H1 (cell line): Measurements from ENCODE around the gene CLCN5. TPM values are rescaled to one million over a fixed set of nuclear protein-coding genes. Genes with fewer than 3 reads are reported as not detected.

Experiments used
- CTCF ChIA-PET: fragments of 300-600 bp; sonication (Branson Sonifier 250); formaldehyde crosslinking; loops from one replicate; lab custom pipeline; 2021; ENCODE audit not compliant: partially characterized antibody; lab: Charles Lee
- POLR2A ChIA-PET: fragments of 300-600 bp; sonication (Branson Sonifier 250); formaldehyde crosslinking; loops from one replicate; lab custom pipeline; 2021; ENCODE audit warnings: inconsistent platforms; ENCODE audit not compliant: partially characterized antibody; lab: Charles Lee
- DNase-seq, 2 experiments: peaks; one replicate each; pipeline versions ENCODE4 v3.0.0 to v3.0.0-alpha.2; 2010 to 2022; ENCODE audit warnings: low spot score in 2 of 2, low read depth in 1 of 2, mixed read lengths in 1 of 2
- FAIRE-seq: peaks from 2 replicates; lab custom pipeline; 2011; peaks lifted over from hg19 to GRCh38; lab: Jason Lieb, UNC
- H2AFZ ChIP-seq: 2 replicates; pipeline ENCODE4 v1.8.1; 2012; ENCODE audit warnings: low read length, inconsistent platforms
- H2AK5ac ChIP-seq: 2 replicates; pipeline ENCODE4 v1.6.1; 2013; ENCODE audit warnings: low read depth, low read length
- H2BK120ac ChIP-seq: replicated peaks from 2 replicates; pipeline ENCODE3; 2013; ENCODE audit warnings: low read depth, low read length, inconsistent platforms
- H2BK12ac ChIP-seq: 2 replicates; pipeline ENCODE4 v1.6.1; 2013; ENCODE audit warnings: low read depth, low read length
- H2BK15ac ChIP-seq: 2 replicates; pipeline ENCODE4 v1.6.1; 2013; ENCODE audit warnings: low read length
- H2BK20ac ChIP-seq: 2 replicates; pipeline ENCODE4 v1.6.1; 2013; ENCODE audit warnings: low read length
- H2BK5ac ChIP-seq: 2 replicates; pipeline ENCODE4 v1.6.1; 2013; ENCODE audit warnings: low read depth, low read length
- H3K14ac ChIP-seq: 2 replicates; pipeline ENCODE4 v1.6.1; 2013; ENCODE audit warnings: inconsistent platforms; ENCODE audit not compliant: insufficient read length
- H3K18ac ChIP-seq: 2 replicates; pipeline ENCODE4 v1.6.1; 2013; ENCODE audit warnings: low read length; ENCODE audit errors: extremely low read depth
- H3K23ac ChIP-seq: 2 replicates; pipeline ENCODE4 v1.6.1; 2013; ENCODE audit warnings: inconsistent platforms; ENCODE audit not compliant: insufficient read length
- H3K23me2 ChIP-seq: 2 replicates; pipeline ENCODE4 v1.6.1; 2013; ENCODE audit warnings: low read depth, low read length
- H3K27ac ChIP-seq: 2 replicates; pipeline ENCODE4 v1.6.1; 2011; ENCODE audit warnings: low read depth, low read length, inconsistent platforms
- H3K27me3 ChIP-seq, 4 experiments: replicated peaks in 1 of 4; 1 replicate in 1 of 4; 2 replicates in 3 of 4; pipeline versions ENCODE4 v1.6.1 to v1.8.1; 2011 to 2013; ENCODE audit warnings: low read length in 3 of 4, mild to moderate bottlenecking in 3 of 4, inconsistent platforms in 2 of 4, mixed read lengths in 2 of 4, moderate library complexity in 1 of 4; ENCODE audit not compliant: control insufficient read depth in 3 of 4, insufficient read depth in 3 of 4; ENCODE audit errors: extremely low read depth in 1 of 4
- H3K36me3 ChIP-seq, 4 experiments: 2 replicates each; pipeline versions ENCODE4 v1.6.1 to v1.8.1; 2011 to 2013; ENCODE audit warnings: mild to moderate bottlenecking in 4 of 4, low read length in 3 of 4, moderate library complexity in 2 of 4, control low read depth in 1 of 4, inconsistent platforms in 1 of 4; ENCODE audit not compliant: insufficient read depth in 4 of 4, control insufficient read depth in 2 of 4
- H3K4ac ChIP-seq: replicated peaks from 2 replicates; pipeline ENCODE3; 2013; ENCODE audit warnings: low read length, low read depth, mixed read lengths, inconsistent platforms; ENCODE audit not compliant: insufficient read length
- H3K4me1 ChIP-seq, 4 experiments: replicated peaks in 1 of 4; 1 replicate in 1 of 4; 2 replicates in 3 of 4; pipeline versions ENCODE4 v1.6.1 to v1.8.1; 2011 to 2013; ENCODE audit warnings: low read length in 3 of 4, inconsistent platforms in 2 of 4, mixed read lengths in 1 of 4; ENCODE audit not compliant: insufficient read depth in 4 of 4, control insufficient read depth in 3 of 4
- H3K4me2 ChIP-seq, 2 experiments: 2 replicates each; pipeline versions ENCODE4 v1.6.1 to v1.8.1; 2011 to 2013; ENCODE audit warnings: low read depth in 2 of 2, low read length in 2 of 2, control low read depth in 1 of 2, inconsistent platforms in 1 of 2, mild to moderate bottlenecking in 1 of 2; ENCODE audit not compliant: insufficient read depth in 1 of 2
- H3K4me3 ChIP-seq, 4 experiments: fragments of 200-600, 300-600 bp in 1 of 4; sonication (generic), shearing (Covaris generic), sonication (Bioruptor Twin) in 1 of 4; 2 replicates each; pipeline versions ENCODE4 v1.5.1 to v1.8.1; 2011 to 2016; ENCODE audit warnings: low read length in 4 of 4, low read depth in 3 of 4, control low read depth in 2 of 4, inconsistent platforms in 2 of 4, mild to moderate bottlenecking in 2 of 4, mixed read lengths in 1 of 4, moderate library complexity in 1 of 4; ENCODE audit not compliant: insufficient read depth in 2 of 4; ENCODE audit errors: extremely low read depth in 1 of 4
- H3K56ac ChIP-seq: replicated peaks from 2 replicates; pipeline ENCODE3; 2013; ENCODE audit warnings: low read depth, mild to moderate bottlenecking, mixed read lengths, low read length, inconsistent platforms; ENCODE audit not compliant: insufficient read length
- H3K79me1 ChIP-seq: 2 replicates; pipeline ENCODE4 v1.6.1; 2013; ENCODE audit warnings: low read depth, low read length, control low read depth
- H3K79me2 ChIP-seq, 2 experiments: 2 replicates each; pipeline versions ENCODE4 v1.6.1 to v1.8.1; 2012 to 2013; ENCODE audit warnings: low read length in 2 of 2, mild to moderate bottlenecking in 2 of 2, inconsistent platforms in 1 of 2; ENCODE audit not compliant: insufficient read depth in 2 of 2, control insufficient read depth in 1 of 2
- H3K9ac ChIP-seq, 4 experiments: replicated peaks in 1 of 4; 1 replicate in 1 of 4; 2 replicates in 3 of 4; pipeline versions ENCODE4 v1.6.1 to v1.8.1; 2011 to 2013; ENCODE audit warnings: low read depth in 3 of 4, low read length in 3 of 4, control low read depth in 2 of 4, mild to moderate bottlenecking in 2 of 4, moderate library complexity in 2 of 4, inconsistent platforms in 1 of 4; ENCODE audit errors: extremely low read depth in 1 of 4
- H3K9me3 ChIP-seq, 2 experiments: 2 replicates each; pipeline versions ENCODE4 v1.6.1 to v1.8.1; 2012 to 2013; ENCODE audit warnings: mild to moderate bottlenecking in 2 of 2, moderate library complexity in 2 of 2, control low read depth in 1 of 2, inconsistent platforms in 1 of 2, low read depth in 1 of 2, low read length in 1 of 2, mixed read lengths in 1 of 2; ENCODE audit not compliant: insufficient read depth in 2 of 2
- H4K20me1 ChIP-seq, 2 experiments: replicated peaks in 1 of 2; 2 replicates each; pipeline versions ENCODE3 to v1.8.1; 2011 to 2013; ENCODE audit warnings: inconsistent platforms in 2 of 2, low read length in 2 of 2, mild to moderate bottlenecking in 1 of 2; ENCODE audit not compliant: insufficient read depth in 2 of 2, control insufficient read depth in 1 of 2
- H4K5ac ChIP-seq: 2 replicates; pipeline ENCODE4 v1.6.1; 2013; ENCODE audit warnings: low read length, low read depth, mixed read lengths, inconsistent platforms; ENCODE audit not compliant: insufficient read length
- H4K8ac ChIP-seq: 2 replicates; pipeline ENCODE4 v1.8.0; 2013; ENCODE audit warnings: mild to moderate bottlenecking, moderate library complexity, low read length, inconsistent platforms; ENCODE audit not compliant: insufficient read depth; ENCODE audit errors: extremely low read depth
- H4K91ac ChIP-seq: replicated peaks from 2 replicates; pipeline ENCODE3; 2013; ENCODE audit warnings: low read length, mixed read lengths, inconsistent platforms; ENCODE audit not compliant: insufficient read length
- ASH2L ChIP-seq: fragments of 200-600, 300-600 bp; sonication (generic); IDR thresholded peaks from one replicate; pipeline ENCODE4 v1.7.1; 2017; ENCODE audit warnings: low read length
- ATF2 ChIP-seq: IDR thresholded peaks from 2 replicates; pipeline ENCODE4 v1.6.1; 2012; ENCODE audit warnings: low read length, inconsistent platforms
- ATF3 ChIP-seq: IDR thresholded peaks from 2 replicates; pipeline ENCODE4 v1.6.1; 2011; ENCODE audit warnings: low read depth, mild to moderate bottlenecking, low read length; ENCODE audit not compliant: insufficient read depth
- BRCA1 ChIP-seq: IDR thresholded peaks from 2 replicates; pipeline ENCODE4 v1.6.1; 2012; ENCODE audit warnings: low read depth, low read length, improper control_type of control experiment
- CTBP2 ChIP-seq: IDR thresholded peaks from 2 replicates; pipeline ENCODE4 v1.7.0; 2011; ENCODE audit warnings: borderline replicate concordance, mild to moderate bottlenecking, moderate library complexity, mixed read lengths, low read length; ENCODE audit not compliant: insufficient read depth, insufficient read length
- HDAC2 ChIP-seq, 2 experiments: fragments of 300-600 bp in 1 of 2; sonication (generic) in 1 of 2; IDR thresholded peaks; 2 replicates each; pipeline ENCODE4 v1.6.1; 2011 to 2012; ENCODE audit warnings: low read depth in 2 of 2, low read length in 2 of 2, mild to moderate bottlenecking in 2 of 2, moderate library complexity in 2 of 2, borderline replicate concordance in 1 of 2, inconsistent platforms in 1 of 2
- HDAC6 ChIP-seq: IDR thresholded peaks from one replicate; pipeline ENCODE4 v1.7.1; 2012; ENCODE audit warnings: low read depth, mild to moderate bottlenecking, inconsistent platforms, low read length, moderate library complexity
- POU5F1 ChIP-seq: IDR thresholded peaks from 2 replicates; pipeline ENCODE4 v1.6.1; 2011; ENCODE audit warnings: low read depth, mild to moderate bottlenecking, low read length, moderate library complexity
- RAD21 ChIP-seq, 2 experiments: IDR thresholded peaks in 1 of 2; conservative IDR thresholded peaks in 1 of 2; 2 replicates each; pipeline ENCODE4 v1.6.1; 2011; ENCODE audit warnings: low read depth in 2 of 2, low read length in 2 of 2, improper control_type of control experiment in 1 of 2, inconsistent platforms in 1 of 2, mild to moderate bottlenecking in 1 of 2, moderate library complexity in 1 of 2
- TCF12 ChIP-seq: IDR thresholded peaks from 2 replicates; pipeline ENCODE4 v1.6.1; 2011; ENCODE audit warnings: low read depth, mild to moderate bottlenecking, low read length
- YY1 ChIP-seq: IDR thresholded peaks from 2 replicates; pipeline ENCODE4 v1.6.1; 2011; ENCODE audit warnings: low read depth, mild to moderate bottlenecking, low read length
- ZNF274 ChIP-seq: IDR thresholded peaks from 2 replicates; pipeline ENCODE4 v1.7.0; 2012; ENCODE audit warnings: low read length, borderline replicate concordance; ENCODE audit errors: extremely low read depth
- WGBS, 2 experiments: shearing (Covaris generic) in 1 of 2; methylation state at CpG; one replicate each; pipeline versions ENCODE4 v1.1.6 to v1.1.7; 2013 to 2015; ENCODE audit warnings: low lambda C conversion rate in 2 of 2, mixed read lengths in 2 of 2, inconsistent platforms in 1 of 2, low coverage in 1 of 2, missing lambda C conversion rate in 1 of 2; ENCODE audit not compliant: insufficient replicate concordance in 2 of 2, insufficient coverage in 1 of 2, insufficient read length in 1 of 2; ENCODE audit errors: extremely low coverage in 1 of 2, missing lambda C conversion rate in 1 of 2; 5-methylcytosine and 5-hydroxymethylcytosine counted together
- polyA plus RNA-seq, 7 experiments: library from polyadenylated mRNA; depleted of rRNA in 3 of 7; stranded (reverse) in 5 of 7; unstranded in 2 of 7; fragments of >200 nt in 5 of 7; fragments of 200-250 nt in 2 of 7; gene quantifications; 1 replicate in 5 of 7; 2 replicates in 1 of 7; 4 replicates in 1 of 7; pipeline versions ENCODE4 v1.2.1 to v1.2.3, GENCODE V29; 2011 to 2013; ENCODE audit warnings: missing spikeins in 2 of 7, mixed read lengths in 2 of 7
- total RNA-seq: library from RNA; stranded (reverse); fragmentation: NEBNext Ultra II Directional; extraction: Animal tissue kit (Norgen Biotek cat#: 25700); gene quantifications from 2 replicates; pipeline ENCODE4 v1.2.1, GENCODE V29; 2021

CLCN5 gene
- total and polyA plus RNA-seq, 2 of the 8 experiments (the other 6 are each of a cell fraction or from before 2014, with no cell fraction given): 4.2 to 9.7 TPM

GRCh38 chrX:49934148-49934547 is 11.8 kb downstream of the CLCN5 start:
- no peak for FAIRE-seq
- CTCF ChIA-PET: no interaction called here
- no peak overlapping the region for H3K4me2 ChIP-seq
- TF ChIP-seq HDAC2 (IDR thresholded peaks at IDR 0.05; ENCODE audit: borderline replicate concordance in 1 of 2, low read depth in 2 of 2, low read length in 2 of 2): no peak
- no peak for TF ChIP-seq YY1
- TF ChIP-seq ZNF274: no peak
- no peak for TF ChIP-seq BRCA1
- no peak for TF ChIP-seq ASH2L
- TF ChIP-seq POU5F1: no peak
- no peak for TF ChIP-seq HDAC6
- TF ChIP-seq TCF12: no peak
- no peak for TF ChIP-seq CTBP2
- TF ChIP-seq ATF2: no peak
- no peak for TF ChIP-seq RAD21 (IDR thresholded peaks at IDR 0.05 in 1 of 2, conservative IDR thresholded peaks at IDR 0.05 in 1 of 2; ENCODE audit: low read depth in 2 of 2, low read length in 2 of 2)
- TF ChIP-seq ATF3: no peak

More at GRCh38 chrX:49934148-49934547, 11.8 kb downstream of the CLCN5 start:
- Histone ChIP-seq H4K8ac (no peak overlapping the region), H2BK5ac (no peak overlapping the region), H3K18ac (no peak overlapping the region), H3K79me1 (no peaks in the 10 kb centered on the region), H2BK12ac (no peak overlapping the region), H4K91ac (no peak overlapping the region), H3K4me1 (no peaks in the 10 kb centered on the region), H2AFZ (no peak overlapping the region), H2BK15ac (no peak overlapping the region), H3K23me2 (no peaks in the 10 kb centered on the region), H3K4ac (no peak overlapping the region), H3K79me2 (no peaks in the 10 kb centered on the region), H4K20me1 (no peaks in the 10 kb centered on the region), H4K5ac (no peak overlapping the region), H3K36me3 (no peaks in the 10 kb centered on the region), H3K23ac (no peak overlapping the region), H3K27ac (no peak overlapping the region), H3K14ac (no peak overlapping the region), H3K4me3 (no peak overlapping the region), H3K27me3 (no peaks in the 10 kb centered on the region), H3K56ac (no peak overlapping the region), H2BK120ac (no peak overlapping the region), H3K9me3 (no peaks in the 10 kb centered on the region), H2AK5ac (no peak overlapping the region), H2BK20ac (no peak overlapping the region), H3K9ac (no peak overlapping the region)
- 85% methylated on average over 2 of the region's 3 CpGs; no CpG with 5 or more reads in 1 of the 2 experiments for WGBS, 2 experiments
- DNase-seq: no peak
- POLR2A ChIA-PET: no interaction called here
